Stomach (tissue), 4 donors: ENCODE measurements around the gene SNX6.

Experiments
- EP300 ChIP-seq: sonication (generic); formaldehyde crosslinking; IDR thresholded peaks from one replicate; pipeline ENCODE4 v1.6.1; 2017; ENCODE audit warnings: antibody characterized with exemption
- POLR2A ChIP-seq, 4 donors: fragments of 450-650 bp; IDR thresholded peaks; one replicate each; pipeline ENCODE4 v1.6.1; 2016; ENCODE audit warnings: antibody characterized with exemption in 4 of 4, control low read depth in 2 of 4, mild to moderate bottlenecking in 1 of 4, moderate library complexity in 1 of 4
- POLR2AphosphoS5 ChIP-seq, 3 donors: sonication (generic); formaldehyde crosslinking; IDR thresholded peaks; one replicate each; pipeline ENCODE4 v1.6.1; 2016; ENCODE audit warnings: antibody characterized with exemption in 3 of 3
- TF ChIP-seq, protein P1 (sequence below), 7 experiments: fragments of 450-650 bp in 4 of 7; fragments of 200-600 bp in 3 of 7; sonication (generic) in 3 of 7; IDR thresholded peaks; one replicate each; pipeline ENCODE4 v1.5.1; 2016 to 2019; ENCODE audit warnings: antibody characterized with exemption in 7 of 7, control low read depth in 2 of 7, mild to moderate bottlenecking in 1 of 7

GRCh38 chr14:34668111-34668510 is 38.2 kb upstream of the SNX6 start:
- TF ChIP-seq POLR2A (IDR thresholded peaks at IDR 0.05) (no peak), EP300 (no peak), POLR2AphosphoS5 (IDR thresholded peaks at IDR 0.05) (no peak)
- TF ChIP-seq, protein P1, sequence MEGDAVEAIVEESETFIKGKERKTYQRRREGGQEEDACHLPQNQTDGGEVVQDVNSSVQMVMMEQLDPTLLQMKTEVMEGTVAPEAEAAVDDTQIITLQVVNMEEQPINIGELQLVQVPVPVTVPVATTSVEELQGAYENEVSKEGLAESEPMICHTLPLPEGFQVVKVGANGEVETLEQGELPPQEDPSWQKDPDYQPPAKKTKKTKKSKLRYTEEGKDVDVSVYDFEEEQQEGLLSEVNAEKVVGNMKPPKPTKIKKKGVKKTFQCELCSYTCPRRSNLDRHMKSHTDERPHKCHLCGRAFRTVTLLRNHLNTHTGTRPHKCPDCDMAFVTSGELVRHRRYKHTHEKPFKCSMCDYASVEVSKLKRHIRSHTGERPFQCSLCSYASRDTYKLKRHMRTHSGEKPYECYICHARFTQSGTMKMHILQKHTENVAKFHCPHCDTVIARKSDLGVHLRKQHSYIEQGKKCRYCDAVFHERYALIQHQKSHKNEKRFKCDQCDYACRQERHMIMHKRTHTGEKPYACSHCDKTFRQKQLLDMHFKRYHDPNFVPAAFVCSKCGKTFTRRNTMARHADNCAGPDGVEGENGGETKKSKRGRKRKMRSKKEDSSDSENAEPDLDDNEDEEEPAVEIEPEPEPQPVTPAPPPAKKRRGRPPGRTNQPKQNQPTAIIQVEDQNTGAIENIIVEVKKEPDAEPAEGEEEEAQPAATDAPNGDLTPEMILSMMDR (IDR thresholded peaks at IDR 0.05): no peak
